Neural progenitor cell (in vitro differentiated cells): ENCODE results near the gene TEX13C. TPM values are rescaled to one million over a fixed set of nuclear protein-coding genes. Genes with fewer than 3 reads are reported as not detected.

Experiments used
- DNase-seq: peaks from one replicate; pipeline ENCODE4 v3.0.0-alpha.2; 2016; ENCODE audit warnings: low spot score
- H2AFZ ChIP-seq: fragments of 200-600 bp; sonication (generic); replicated peaks from 2 replicates; pipeline ENCODE4 v1.6.1; 2016; ENCODE audit warnings: antibody characterized with exemption
- H3F3A ChIP-seq: fragments of 200-600 bp; sonication (generic); 2 replicates; pipeline ENCODE4 v1.6.1; 2016; ENCODE audit warnings: antibody characterized with exemption, low read depth
- H3K27ac ChIP-seq: fragments of 200-600 bp; sonication (generic); 2 replicates; pipeline ENCODE4 v1.5.1; 2016; ENCODE audit warnings: mild to moderate bottlenecking
- H3K27me3 ChIP-seq: fragments of 200-600 bp; sonication (generic); 2 replicates; pipeline ENCODE4 v1.6.1; 2016; ENCODE audit warnings: mild to moderate bottlenecking, moderate library complexity
- H3K36me3 ChIP-seq: fragments of 200-600 bp; sonication (generic); 2 replicates; pipeline ENCODE4 v1.5.1; 2016
- H3K4me1 ChIP-seq: fragments of 200-600 bp; sonication (generic); 2 replicates; pipeline ENCODE4 v1.6.1; 2016; ENCODE audit warnings: mixed run types
- H3K4me2 ChIP-seq: fragments of 200-600 bp; sonication (generic); 2 replicates; pipeline ENCODE4 v1.6.1; 2016
- H3K4me3 ChIP-seq: fragments of 200-600 bp; sonication (generic); 2 replicates; pipeline ENCODE4 v1.5.1; 2016
- H3K79me2 ChIP-seq: fragments of 200-600 bp; sonication (generic); 2 replicates; pipeline ENCODE4 v1.6.1; 2016; ENCODE audit warnings: low read depth
- H3K9ac ChIP-seq: fragments of 200-600 bp; sonication (generic); 2 replicates; pipeline ENCODE4 v1.6.1; 2016
- H3K9me3 ChIP-seq: fragments of 200-600 bp; sonication (generic); 2 replicates; pipeline ENCODE4 v1.5.1; 2016; ENCODE audit warnings: low read depth
- H4K20me1 ChIP-seq: fragments of 200-600 bp; sonication (generic); 2 replicates; pipeline ENCODE4 v1.6.1; 2016; ENCODE audit warnings: low read depth
- H3K27ac Mint-ChIP-seq: 3 replicates; pipeline ENCODE4 v1.8.0; 2021; ENCODE audit warnings: mixed read lengths
- H3K27me3 Mint-ChIP-seq: 2 replicates; pipeline ENCODE4 v1.8.0; 2022; ENCODE audit warnings: low read depth, mild to moderate bottlenecking, inconsistent platforms, moderate library complexity, mixed read lengths; ENCODE audit not compliant: insufficient read depth
- H3K36me3 Mint-ChIP-seq: 3 replicates; pipeline ENCODE4 v1.8.0; 2021; ENCODE audit warnings: mixed read lengths
- H3K4me1 Mint-ChIP-seq: 3 replicates; pipeline ENCODE4 v1.8.0; 2021; ENCODE audit warnings: mixed read lengths
- H3K4me3 Mint-ChIP-seq: 3 replicates; pipeline ENCODE4 v1.8.0; 2021; ENCODE audit warnings: mild to moderate bottlenecking, moderate library complexity, mixed read lengths
- H3K9me3 Mint-ChIP-seq: 3 replicates; pipeline ENCODE4 v1.8.0; 2020; ENCODE audit warnings: mixed read lengths
- CTCF ChIP-seq: fragments of 200-600 bp; sonication (generic); IDR thresholded peaks from 2 replicates; pipeline ENCODE4 v1.5.1; 2017; ENCODE audit warnings: antibody characterized with exemption, mild to moderate bottlenecking
- EZH2 ChIP-seq: fragments of 200-600 bp; sonication (generic); IDR thresholded peaks from 2 replicates; pipeline ENCODE4 v1.6.1; 2017; ENCODE audit warnings: antibody characterized with exemption, mild to moderate bottlenecking, moderate library complexity
- EZH2phosphoT487 ChIP-seq: fragments of 200-600 bp; sonication (generic); IDR thresholded peaks from 2 replicates; pipeline ENCODE4 v1.6.1; 2017; ENCODE audit warnings: antibody characterized with exemption
- total RNA-seq: library from RNA; depleted of rRNA; stranded (reverse); fragments of >200 nt; gene quantifications from 2 replicates; pipeline ENCODE4 v1.2.3, GENCODE V29; 2015; ENCODE audit warnings: low replicate concordance

Gene TEX13C
- total RNA-seq, 1 donor from 2014 or later: not detected

DNA sequence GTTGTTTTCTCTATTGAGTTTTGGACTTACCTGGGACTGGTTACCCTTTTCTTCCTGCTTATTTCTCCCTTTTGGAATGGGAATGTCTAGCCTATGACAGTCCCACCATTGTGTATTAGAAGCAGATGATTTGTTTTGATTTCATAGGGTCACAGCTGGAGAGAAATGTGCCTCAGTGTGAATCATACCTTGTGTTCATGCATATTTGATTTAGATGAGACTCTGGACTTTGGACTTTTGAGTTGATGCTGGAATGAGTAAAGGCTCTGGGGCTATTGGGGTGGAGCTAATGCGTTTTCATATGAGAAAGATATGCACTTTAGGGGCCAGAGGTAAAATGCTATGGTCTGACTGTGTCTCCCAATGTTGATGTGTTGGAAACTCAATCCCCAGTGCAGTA, 30.5 kb upstream of the TEX13C start:
- no peaks in the 10 kb centered on the region for H3K9me3 Mint-ChIP-seq
- H3K27me3 Mint-ChIP-seq: no peaks in the 10 kb centered on the region
- TF ChIP-seq EZH2 (no peak), EZH2phosphoT487 (no peak), CTCF (no peak)
- Histone ChIP-seq H3K4me1 (no peaks in the 10 kb centered on the region), H3K9me3 (peaks cover 3% of the 10 kb centered on the region), H3K4me3 (no peak overlapping the region), H3F3A (no peaks in the 10 kb centered on the region), H3K27me3 (no peaks in the 10 kb centered on the region), H3K9ac (no peak overlapping the region), H2AFZ (no peak overlapping the region), H3K27ac (no peak overlapping the region), H4K20me1 (no peaks in the 10 kb centered on the region), H3K36me3 (no peaks in the 10 kb centered on the region), H3K79me2 (no peaks in the 10 kb centered on the region), H3K4me2 (no peak overlapping the region)
- H3K4me1 Mint-ChIP-seq: no peaks in the 10 kb centered on the region
- no peak overlapping the region for H3K4me3 Mint-ChIP-seq
- H3K36me3 Mint-ChIP-seq: no peaks in the 10 kb centered on the region
- DNase-seq: no peak
- no peak overlapping the region for H3K27ac Mint-ChIP-seq

DNA sequence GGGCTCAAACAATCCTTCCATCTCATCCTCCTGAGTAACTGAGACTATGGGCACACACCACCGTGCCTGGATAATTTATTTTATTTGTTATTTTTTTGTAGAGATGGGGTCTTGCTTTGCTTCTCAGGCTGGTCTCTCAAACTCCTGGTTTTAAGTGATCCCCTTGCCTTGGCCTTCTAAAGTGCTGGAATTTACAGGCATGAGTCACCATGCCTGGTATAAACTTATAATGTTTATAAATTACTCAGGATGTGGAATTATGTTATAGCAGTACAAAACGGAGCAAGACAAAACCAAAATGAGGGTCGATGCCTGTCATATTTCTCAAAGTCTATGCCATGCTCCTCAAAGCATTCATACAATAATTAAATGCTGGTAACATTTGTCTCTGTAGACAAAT, 29.8 kb upstream of the TEX13C start:
- no peaks in the 10 kb centered on the region for H3K27me3 Mint-ChIP-seq
- TF ChIP-seq CTCF (no peak), EZH2 (no peak), EZH2phosphoT487 (no peak)
- H3K36me3 ChIP-seq: no peaks in the 10 kb centered on the region
- no peak overlapping the region for H3K4me3 ChIP-seq
- H4K20me1 ChIP-seq: no peaks in the 10 kb centered on the region
- H3K9me3 ChIP-seq: peaks cover 3% of the 10 kb centered on the region
- no peaks in the 10 kb centered on the region for H3K27me3 ChIP-seq
- H3K4me1 Mint-ChIP-seq: peaks cover 2% of the 10 kb centered on the region
- no peak overlapping the region for H3K4me2 ChIP-seq
- H3K4me3 Mint-ChIP-seq: no peak overlapping the region
- H3K36me3 Mint-ChIP-seq: no peaks in the 10 kb centered on the region
- H2AFZ ChIP-seq: no peak overlapping the region
- H3F3A ChIP-seq: no peaks in the 10 kb centered on the region
- H3K27ac Mint-ChIP-seq: no peak overlapping the region
- H3K27ac ChIP-seq: no peak overlapping the region
- H3K9ac ChIP-seq: no peak overlapping the region
- H3K4me1 ChIP-seq: no peaks in the 10 kb centered on the region
- H3K79me2 ChIP-seq: no peaks in the 10 kb centered on the region
- no peak for DNase-seq
- H3K9me3 Mint-ChIP-seq: no peaks in the 10 kb centered on the region

- Mint-ChIP-seq H3K27me3 (no peaks in the 10 kb centered on the region), H3K36me3 (no peaks in the 10 kb centered on the region), H3K9me3 (no peaks in the 10 kb centered on the region), H3K4me3 (no peak overlapping the region), H3K27ac (no peak overlapping the region), H3K4me1 (peaks cover 2% of the 10 kb centered on the region)
- Histone ChIP-seq H3K36me3 (no peaks in the 10 kb centered on the region), H3K27ac (no peak overlapping the region), H3K9me3 (no peaks in the 10 kb centered on the region), H3K9ac (no peak overlapping the region), H3K27me3 (no peaks in the 10 kb centered on the region), H3K4me1 (no peaks in the 10 kb centered on the region), H3F3A (no peaks in the 10 kb centered on the region), H3K4me3 (no peak overlapping the region), H3K79me2 (no peaks in the 10 kb centered on the region), H3K4me2 (no peak overlapping the region), H4K20me1 (no peaks in the 10 kb centered on the region), H2AFZ (no peak overlapping the region)
- DNase-seq: no peak
- no peak for TF ChIP-seq CTCF
- no peak for TF ChIP-seq EZH2phosphoT487
- no peak for TF ChIP-seq EZH2
Observed at GRCh38 chrX:125291124-125291523, 28.5 kb upstream of the TEX13C start.
